ENCODE measurements around the gene PRKG1. TPM values are rescaled to one million over a fixed set of nuclear protein-coding genes. Genes with fewer than 3 reads are reported as not detected.

The PRKG1 gene
- total and polyA plus RNA-seq, 2 donors (not counting 1 experiment from before 2014, with no cell fraction given), result not detected

DNA sequence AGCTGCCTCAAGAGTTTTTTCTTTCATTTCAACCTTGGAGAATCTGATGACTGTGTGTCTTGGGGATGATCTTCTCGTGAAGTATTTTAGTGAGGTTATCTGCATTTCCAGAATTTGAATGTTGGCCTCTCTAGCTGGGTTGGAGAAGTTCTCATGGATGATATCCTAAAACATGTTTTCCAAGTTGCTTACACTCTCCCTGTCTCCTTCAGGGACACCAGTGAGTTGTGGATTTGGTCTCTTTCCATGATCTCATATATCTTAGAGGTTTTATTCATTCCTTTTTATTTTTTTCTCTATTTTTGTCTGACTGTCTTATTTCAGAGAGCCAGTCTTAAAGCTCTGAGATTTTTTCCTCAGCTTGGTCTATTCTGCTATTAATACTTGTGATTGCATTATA is 907.4 kb downstream of the PRKG1 start:
- DNase-seq (no peak), ATAC-seq (ENCODE audit: low read depth) (no peak)
- no peak overlapping the region for H3K4me2 ChIP-seq (replicated peaks; ENCODE audit: low read depth, low read length, poor library complexity, severe bottlenecking)
- H3K4me1 ChIP-seq (ENCODE audit: control insufficient read depth in 2 of 2, insufficient read depth in 2 of 2, low read length in 2 of 2), result no peaks in the 10 kb centered on the region
- Mint-ChIP-seq H3K4me1 (no peaks in the 10 kb centered on the region), H3K9me3 (ENCODE audit: insufficient read depth) (peaks cover 9% of the 10 kb centered on the region), H3K27me3 (no peaks in the 10 kb centered on the region), H3K4me3 (no peak overlapping the region), H3K27ac (no peak overlapping the region)
- POLR2A ChIA-PET, result no interaction called here
- H2AFZ ChIP-seq (ENCODE audit: insufficient read depth, low read depth, low read length, poor library complexity, severe bottlenecking), result no peak overlapping the region
- H3K36me3 ChIP-seq (replicated peaks in 1 of 2; ENCODE audit: control extremely low read depth in 1 of 2, control insufficient read depth in 1 of 2, extremely low read depth in 1 of 2, insufficient read depth in 2 of 2, low read length in 1 of 2), result no peaks in the 10 kb centered on the region
- no peak overlapping the region for H3K4me3 ChIP-seq (ENCODE audit: control extremely low read depth in 1 of 5, extremely low read depth in 1 of 5, insufficient read depth in 1 of 5, low read depth in 2 of 5, low read length in 4 of 5)
- H3K27ac ChIP-seq (ENCODE audit: low read length in 2 of 2), result no peak overlapping the region
- CTCF ChIA-PET, result no interaction called here
- H3K9ac ChIP-seq (ENCODE audit: low read length), result no peak overlapping the region
- H3K27me3 ChIP-seq (replicated peaks in 1 of 4; ENCODE audit: control extremely low read depth in 1 of 4, control insufficient read depth in 3 of 4, insufficient read depth in 4 of 4, low read length in 3 of 4), result no peaks in the 10 kb centered on the region
- intact Hi-C loops (cut with micrococcal nuclease), result no loop called here
- no peaks in the 10 kb centered on the region for H4K20me1 ChIP-seq (ENCODE audit: control insufficient read depth, insufficient read depth, low read length, poor library complexity, severe bottlenecking)
- no peaks in the 10 kb centered on the region for H3K79me2 ChIP-seq (ENCODE audit: control insufficient read depth, insufficient read depth, low read length)
- H3K9me3 ChIP-seq (ENCODE audit: control extremely low read depth in 1 of 3, control insufficient read depth in 2 of 3, insufficient read depth in 1 of 3, low read length in 2 of 3), result peaks cover 0 to 4% (median 2%) of the 10 kb centered on the region in 3 donors
- TF ChIP-seq, protein P1, sequence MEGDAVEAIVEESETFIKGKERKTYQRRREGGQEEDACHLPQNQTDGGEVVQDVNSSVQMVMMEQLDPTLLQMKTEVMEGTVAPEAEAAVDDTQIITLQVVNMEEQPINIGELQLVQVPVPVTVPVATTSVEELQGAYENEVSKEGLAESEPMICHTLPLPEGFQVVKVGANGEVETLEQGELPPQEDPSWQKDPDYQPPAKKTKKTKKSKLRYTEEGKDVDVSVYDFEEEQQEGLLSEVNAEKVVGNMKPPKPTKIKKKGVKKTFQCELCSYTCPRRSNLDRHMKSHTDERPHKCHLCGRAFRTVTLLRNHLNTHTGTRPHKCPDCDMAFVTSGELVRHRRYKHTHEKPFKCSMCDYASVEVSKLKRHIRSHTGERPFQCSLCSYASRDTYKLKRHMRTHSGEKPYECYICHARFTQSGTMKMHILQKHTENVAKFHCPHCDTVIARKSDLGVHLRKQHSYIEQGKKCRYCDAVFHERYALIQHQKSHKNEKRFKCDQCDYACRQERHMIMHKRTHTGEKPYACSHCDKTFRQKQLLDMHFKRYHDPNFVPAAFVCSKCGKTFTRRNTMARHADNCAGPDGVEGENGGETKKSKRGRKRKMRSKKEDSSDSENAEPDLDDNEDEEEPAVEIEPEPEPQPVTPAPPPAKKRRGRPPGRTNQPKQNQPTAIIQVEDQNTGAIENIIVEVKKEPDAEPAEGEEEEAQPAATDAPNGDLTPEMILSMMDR (IDR thresholded peaks at IDR 0.05), result no peak
- TF ChIP-seq EZH2 (IDR thresholded peaks at IDR 0.05; ENCODE audit: borderline replicate concordance, insufficient read depth, low read depth, low read length, poor library complexity, severe bottlenecking), result no peak
- no CpG with 5 or more reads among the region's 1 CpG for WGBS (ENCODE audit: insufficient coverage)

- Histone ChIP-seq H3K4me2 (replicated peaks; ENCODE audit: low read depth, low read length, poor library complexity, severe bottlenecking) (no peak overlapping the region), H4K20me1 (ENCODE audit: control insufficient read depth, insufficient read depth, low read length, poor library complexity, severe bottlenecking) (no peaks in the 10 kb centered on the region), H2AFZ (ENCODE audit: insufficient read depth, low read depth, low read length, poor library complexity, severe bottlenecking) (no peak overlapping the region), H3K9ac (ENCODE audit: low read length) (no peak overlapping the region), H3K27ac (ENCODE audit: low read length in 2 of 2) (no peak overlapping the region), H3K79me2 (ENCODE audit: control insufficient read depth, insufficient read depth, low read length) (no peaks in the 10 kb centered on the region), H3K4me3 (ENCODE audit: control extremely low read depth in 1 of 5, extremely low read depth in 1 of 5, insufficient read depth in 1 of 5, low read depth in 2 of 5, low read length in 4 of 5) (no peak overlapping the region), H3K4me1 (ENCODE audit: control insufficient read depth in 2 of 2, insufficient read depth in 2 of 2, low read length in 2 of 2) (no peaks in the 10 kb centered on the region), H3K36me3 (replicated peaks in 1 of 2; ENCODE audit: control extremely low read depth in 1 of 2, control insufficient read depth in 1 of 2, extremely low read depth in 1 of 2, insufficient read depth in 2 of 2, low read length in 1 of 2) (no peaks in the 10 kb centered on the region), H3K27me3 (replicated peaks in 1 of 4; ENCODE audit: control extremely low read depth in 1 of 4, control insufficient read depth in 3 of 4, insufficient read depth in 4 of 4, low read length in 3 of 4) (no peaks in the 10 kb centered on the region), H3K9me3 (ENCODE audit: control extremely low read depth in 1 of 3, control insufficient read depth in 2 of 3, insufficient read depth in 1 of 3, low read length in 2 of 3) (peaks cover 0 to 4% (median 2%) of the 10 kb centered on the region in 3 donors)
- Mint-ChIP-seq H3K27me3 (no peaks in the 10 kb centered on the region), H3K9me3 (ENCODE audit: insufficient read depth) (peaks cover 9% of the 10 kb centered on the region), H3K4me3 (no peak overlapping the region), H3K27ac (no peak overlapping the region), H3K4me1 (no peaks in the 10 kb centered on the region)
- intact Hi-C loops (cut with micrococcal nuclease), result no loop called here
- ATAC-seq (ENCODE audit: low read depth) (no peak), DNase-seq (no peak)
- ChIA-PET CTCF (interaction anchor here (0.9 kb wide), 1 partner anchor 23 kb away, joined by 3 read pairs; no protein-coding TSS in a partner anchor), POLR2A (no interaction called here)
- no CpG with 5 or more reads among the region's 2 CpGs for WGBS (ENCODE audit: insufficient coverage)
- no peak for TF ChIP-seq EZH2 (IDR thresholded peaks at IDR 0.05; ENCODE audit: borderline replicate concordance, insufficient read depth, low read depth, low read length, poor library complexity, severe bottlenecking)
- TF ChIP-seq, protein P1 (IDR thresholded peaks at IDR 0.05), result no peak
These were observed 909.2 kb downstream of the PRKG1 start for GRCh38 chr10:51983481-51983880.

Data from B cell (primary cell).